Adrenal gland (tissue), 12 donors: ENCODE results near the gene MRRF. TPM values are rescaled to one million over a fixed set of nuclear protein-coding genes. Genes with fewer than 3 reads are reported as not detected.

ENCODE experiments used
- DNase-seq, 7 donors: peaks; one replicate each; pipeline ENCODE4 v3.0.0-alpha.2; 2019 to 2020
- H3K27ac ChIP-seq, 5 donors: fragments of 200-600 bp; sonication (generic) in 4 of 5; 1 replicate in 3 of 5; 2 replicates in 2 of 5; pipeline versions ENCODE4 v1.5.1 to v1.8.0; 2016 to 2020; ENCODE audit warnings: mild to moderate bottlenecking in 1 of 5
- H3K27me3 ChIP-seq: fragments of 200-600 bp; 2 replicates; pipeline ENCODE4 v1.8.0; 2021
- H3K36me3 ChIP-seq, 2 donors: fragments of 200-600 bp; replicated peaks in 1 of 2; 1 replicate in 1 of 2; 2 replicates in 1 of 2; pipeline versions ENCODE4 v1.5.1 to v1.8.0; 2018 to 2022
- H3K4me1 ChIP-seq, 2 donors: fragments of 200-600 bp; replicated peaks in 1 of 2; 1 replicate in 1 of 2; 2 replicates in 1 of 2; pipeline versions ENCODE4 v1.5.1 to v1.8.0; 2018 to 2021
- H3K4me3 ChIP-seq, 4 donors: fragments of 200-600 bp; sonication (generic) in 3 of 4; one replicate each; pipeline ENCODE4 v1.5.1; 2016 to 2018
- H3K9me3 ChIP-seq, 3 donors: fragments of 200-600 bp; sonication (generic) in 1 of 3; replicated peaks in 1 of 3; 1 replicate in 2 of 3; 2 replicates in 1 of 3; pipeline versions ENCODE4 v1.5.1 to v1.8.0; 2016 to 2021
- POLR2A ChIP-seq, 2 donors: fragments of 450-650 bp; IDR thresholded peaks; one replicate each; pipeline ENCODE4 v1.6.1; 2017; ENCODE audit warnings: antibody characterized with exemption in 2 of 2, mild to moderate bottlenecking in 2 of 2, moderate library complexity in 1 of 2
- WGBS, 4 donors: extraction: QIAGEN DNeasy Blood & Tissue Kit in 2 of 4; methylation state at CpG; one replicate each; pipeline versions ENCODE4 v1.1.5 to v1.1.7; 2013 to 2017; 5-methylcytosine and 5-hydroxymethylcytosine counted together
- intact Hi-C, 2 donors: fragments of 100-400 bp; cut with DNase I; formaldehyde crosslinking; loops; one replicate each; pipeline versions ENCODE4 v1.14.1 to v1.15.0; 2022 to 2023
- polyA plus RNA-seq, 3 donors: library from polyadenylated mRNA; stranded (reverse); fragments of 200-250 nt in 2 of 3; fragments of 350-450 nt in 1 of 3; fragmentation: Illumina TruSeq in 1 of 3; extraction: RNeasy Lipid Tissue Mini Kit (QIAGEN cat#74804) in 1 of 3; gene quantifications; one replicate each; pipeline ENCODE4 v1.2.3, GENCODE V29; 2013 to 2014
- total RNA-seq, 9 donors: library from RNA; depleted of rRNA in 4 of 9; stranded (reverse); fragments of >200 nt in 4 of 9; fragments of 120-200 nt in 1 of 9; fragmentation: NEBNext Ultra II Directional in 1 of 9; extraction: Animal tissue kit (Norgen Biotek cat#: 25700) in 1 of 9; gene quantifications; one replicate each; pipeline versions ENCODE4 v1.1.0 to v1.2.4, GENCODE V29; 2013 to 2023
- TF ChIP-seq, protein P1 (sequence below), 6 experiments: fragments of 450-650 bp in 4 of 6; fragments of 200-600 bp in 2 of 6; sonication (generic) in 1 of 6; IDR thresholded peaks; 1 replicate in 5 of 6; 2 replicates in 1 of 6; pipeline versions ENCODE4 v1.5.1 to v1.8.0; 2016 to 2021; ENCODE audit warnings: antibody characterized with exemption in 6 of 6, mild to moderate bottlenecking in 2 of 6, moderate library complexity in 1 of 6
- donor health status: healthy with polysubstance abuse.
- donor health status: Bipolar disorder and iron deficiency.
- donor health status: DM: yes; HTN: yes; CAD: no.
- donor health status: DM: no; HTN: no; CAD: no.
- donor health status: DM: no; HTN: no; CAD: no.
- donor health status: DM: yes; HTN: yes; CAD: no.

The MRRF gene
- total and polyA plus RNA-seq, 12 donors = 24.9 to 66.3 (median 35.5) TPM

GRCh38 chr9:122216798-122217418, 47.8 kb upstream of the MRRF start:
- no peaks in the 10 kb centered on the region for H3K9me3 ChIP-seq
- no peak for TF ChIP-seq POLR2A (IDR thresholded peaks at IDR 0.05)
- TF ChIP-seq, protein P1, sequence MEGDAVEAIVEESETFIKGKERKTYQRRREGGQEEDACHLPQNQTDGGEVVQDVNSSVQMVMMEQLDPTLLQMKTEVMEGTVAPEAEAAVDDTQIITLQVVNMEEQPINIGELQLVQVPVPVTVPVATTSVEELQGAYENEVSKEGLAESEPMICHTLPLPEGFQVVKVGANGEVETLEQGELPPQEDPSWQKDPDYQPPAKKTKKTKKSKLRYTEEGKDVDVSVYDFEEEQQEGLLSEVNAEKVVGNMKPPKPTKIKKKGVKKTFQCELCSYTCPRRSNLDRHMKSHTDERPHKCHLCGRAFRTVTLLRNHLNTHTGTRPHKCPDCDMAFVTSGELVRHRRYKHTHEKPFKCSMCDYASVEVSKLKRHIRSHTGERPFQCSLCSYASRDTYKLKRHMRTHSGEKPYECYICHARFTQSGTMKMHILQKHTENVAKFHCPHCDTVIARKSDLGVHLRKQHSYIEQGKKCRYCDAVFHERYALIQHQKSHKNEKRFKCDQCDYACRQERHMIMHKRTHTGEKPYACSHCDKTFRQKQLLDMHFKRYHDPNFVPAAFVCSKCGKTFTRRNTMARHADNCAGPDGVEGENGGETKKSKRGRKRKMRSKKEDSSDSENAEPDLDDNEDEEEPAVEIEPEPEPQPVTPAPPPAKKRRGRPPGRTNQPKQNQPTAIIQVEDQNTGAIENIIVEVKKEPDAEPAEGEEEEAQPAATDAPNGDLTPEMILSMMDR (IDR thresholded peaks at IDR 0.05) = no peak
- H3K27me3 ChIP-seq = peaks cover 68% of the 10 kb centered on the region
- DNase-seq = no peak
- peaks cover 21 to 30% of the 10 kb centered on the region in 2 donors for H3K4me1 ChIP-seq
- H3K4me3 ChIP-seq = no peak overlapping the region
- intact Hi-C loops = no loop called here
- H3K36me3 ChIP-seq = no peaks in the 10 kb centered on the region
- H3K27ac ChIP-seq = no peak overlapping the region
- 59 to 72% (median 62%) methylated on average over 25 to 35 of the region's 35 CpGs for WGBS, 4 donors

DNA sequence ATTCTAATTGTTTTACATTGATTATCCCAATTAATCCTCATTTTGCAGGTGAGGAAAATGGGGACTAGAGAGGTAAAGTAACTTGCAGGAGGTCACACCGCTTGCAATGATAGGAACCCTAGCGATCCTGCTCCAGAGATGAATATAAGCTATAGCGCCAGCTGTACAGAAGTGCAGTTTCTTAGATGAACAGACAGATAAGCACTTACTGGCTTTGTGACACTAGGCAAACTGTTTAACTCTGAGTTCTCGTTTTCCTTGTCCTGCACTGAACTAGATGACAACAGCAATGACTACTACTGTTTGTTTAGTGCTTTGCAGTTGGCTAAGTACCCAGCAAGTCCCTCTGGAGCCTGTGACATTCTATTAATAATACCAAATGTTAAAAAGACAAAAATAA, 47.0 kb upstream of the MRRF start:
- WGBS, 4 donors = 58 to 70% (median 65%) methylated on average over 4 of the region's 4 CpGs
- intact Hi-C loops = no loop called here
- no peaks in the 10 kb centered on the region for H3K36me3 ChIP-seq
- H3K4me3 ChIP-seq = no peak overlapping the region
- TF ChIP-seq, protein P1 (IDR thresholded peaks at IDR 0.05) = no peak
- no peak for TF ChIP-seq POLR2A (IDR thresholded peaks at IDR 0.05)
- H3K27me3 ChIP-seq = peaks cover 75% of the 10 kb centered on the region
- no peak overlapping the region for H3K27ac ChIP-seq
- DNase-seq = no peak
- peaks cover 21 to 30% of the 10 kb centered on the region in 2 donors for H3K4me1 ChIP-seq
- H3K9me3 ChIP-seq = no peaks in the 10 kb centered on the region

DNA sequence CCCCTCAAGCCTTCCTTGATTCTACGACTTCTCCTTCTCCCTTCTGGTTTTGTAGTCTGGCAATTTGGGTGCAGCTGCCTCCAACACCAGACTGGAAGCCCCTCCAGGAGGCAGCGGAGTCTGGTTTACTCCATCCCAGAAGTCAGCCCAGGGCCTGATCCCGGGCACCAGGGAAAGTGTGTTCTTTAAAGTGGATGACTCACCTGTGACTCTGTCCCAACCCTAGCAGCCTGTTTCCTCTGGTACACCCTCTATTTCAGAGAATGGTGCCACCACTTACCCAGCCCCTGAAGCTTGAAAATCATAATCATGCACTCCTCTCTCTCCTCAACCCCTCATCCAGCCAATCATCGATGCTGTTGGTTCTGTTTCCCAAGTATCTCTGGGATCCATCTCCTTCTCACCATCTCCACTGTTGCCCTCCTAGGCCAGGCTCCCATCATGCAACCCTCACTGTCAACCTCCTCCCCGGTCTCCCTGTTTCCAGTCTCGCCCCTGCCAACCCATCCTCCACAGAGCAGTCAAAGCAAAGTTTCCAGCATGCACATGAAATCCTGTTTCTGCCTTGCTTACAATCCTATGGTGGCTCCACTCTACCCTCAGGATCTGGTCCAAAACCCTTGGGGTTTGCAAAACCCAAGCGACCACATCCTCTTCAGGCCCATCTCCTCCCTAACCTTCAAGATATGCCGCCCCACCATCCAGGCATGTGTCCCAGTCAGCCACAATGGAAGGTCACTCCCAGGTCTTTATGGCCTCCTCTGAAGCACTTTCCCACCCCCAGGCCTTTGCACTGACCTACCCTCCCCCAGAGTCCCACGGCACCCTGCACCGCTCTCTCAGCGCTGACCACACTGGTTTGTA, 46.4 kb upstream of the MRRF start:
- no peak overlapping the region for H3K27ac ChIP-seq
- 53 to 68% (median 59%) methylated on average over 11 of the region's 11 CpGs for WGBS, 4 donors

More for the DNA sequence above, 46.4 kb upstream of the MRRF start:
- H3K36me3 ChIP-seq = no peaks in the 10 kb centered on the region
- no peak for DNase-seq
- TF ChIP-seq, protein P1 (IDR thresholded peaks at IDR 0.05) = no peak
- TF ChIP-seq POLR2A (IDR thresholded peaks at IDR 0.05) = no peak
- H3K4me1 ChIP-seq = peaks cover 18 to 29% of the 10 kb centered on the region in 2 donors
- H3K4me3 ChIP-seq = no peak overlapping the region
- intact Hi-C loops = no loop called here
- peaks cover 76% of the 10 kb centered on the region for H3K27me3 ChIP-seq
- H3K9me3 ChIP-seq = no peaks in the 10 kb centered on the region
